IMR-90 (cell line): ENCODE results near the gene CRB1. TPM values are rescaled to one million over a fixed set of nuclear protein-coding genes. Genes with fewer than 3 reads are reported as not detected.

Source experiments
- ATAC-seq: fragments of 200-7000 bp; cut with Tn5 transposase; 2 replicates; pipeline ENCODE4 v1.9.1; 2020; ENCODE audit warnings: low read depth, mild to moderate bottlenecking, moderate library complexity
- BruUV-seq: library from RNA; stranded (reverse); fragments of 400-500 nt; replicated peaks from 2 replicates; lab custom pipeline; 2021; lab: Mats Ljungman, UMichigan
- CTCF ChIA-PET: fragments of 300-600 bp; formaldehyde crosslinking; extraction: SDS; loops from one replicate; lab custom pipeline; 2021; ENCODE audit warnings: antibody characterized with exemption; lab: Yijun Ruan, JAX
- POLR2A ChIA-PET: fragments of 300-600 bp; sonication (Branson Sonifier 250); formaldehyde crosslinking; loops from one replicate; lab custom pipeline; 2022; ENCODE audit warnings: antibody characterized with exemption; ENCODE audit not compliant: unreplicated experiment; lab: Charles Lee
- DNase-seq: peaks from one replicate; pipeline ENCODE4 v3.0.0; 2013
- H2AFZ ChIP-seq: replicated peaks from 2 replicates; pipeline ENCODE3; 2013; ENCODE audit warnings: low read length, mild to moderate bottlenecking; ENCODE audit not compliant: poor library complexity
- H2AK5ac ChIP-seq: 2 replicates; pipeline ENCODE4 v1.6.1; 2013; ENCODE audit warnings: low read depth, low read length, inconsistent platforms
- H2AK9ac ChIP-seq: replicated peaks from 2 replicates; pipeline ENCODE3; 2013; ENCODE audit warnings: mild to moderate bottlenecking, low read depth, low read length, moderate library complexity; ENCODE audit not compliant: poor library complexity
- H2BK120ac ChIP-seq: 2 replicates; pipeline ENCODE4 v1.6.1; 2013; ENCODE audit warnings: low read depth, low read length, inconsistent platforms
- H2BK15ac ChIP-seq: 3 replicates; pipeline ENCODE4 v1.6.1; 2013; ENCODE audit warnings: low read depth, low read length, inconsistent platforms
- H2BK20ac ChIP-seq: 2 replicates; pipeline ENCODE4 v1.6.1; 2013; ENCODE audit warnings: low read depth, mild to moderate bottlenecking, inconsistent platforms, low read length, moderate library complexity
- H2BK5ac ChIP-seq: 2 replicates; pipeline ENCODE4 v1.6.1; 2013; ENCODE audit warnings: mild to moderate bottlenecking, low read depth, low read length, inconsistent platforms; ENCODE audit not compliant: poor library complexity, severe bottlenecking
- H3K14ac ChIP-seq: replicated peaks from 2 replicates; pipeline ENCODE4 v1.6.1; 2013; ENCODE audit warnings: low read depth, low read length, inconsistent platforms
- H3K18ac ChIP-seq: 2 replicates; pipeline ENCODE4 v1.6.1; 2013; ENCODE audit warnings: low read depth, low read length, control low read depth
- H3K23ac ChIP-seq: 2 replicates; pipeline ENCODE4 v1.6.1; 2013; ENCODE audit warnings: low read depth, low read length, inconsistent platforms
- H3K27ac ChIP-seq: 2 replicates; pipeline ENCODE4 v1.5.1; 2013; ENCODE audit warnings: mild to moderate bottlenecking, control low read depth, low read length; ENCODE audit not compliant: insufficient read depth
- H3K27me3 ChIP-seq: 2 replicates; pipeline ENCODE4 v1.6.1; 2013; ENCODE audit warnings: low read length; ENCODE audit not compliant: control insufficient read depth, insufficient read depth
- H3K36me3 ChIP-seq: 2 replicates; pipeline ENCODE4 v1.6.1; 2013; ENCODE audit warnings: low read length, mixed read lengths; ENCODE audit not compliant: control insufficient read depth, insufficient read depth
- H3K4ac ChIP-seq: 2 replicates; pipeline ENCODE4 v1.6.1; 2013; ENCODE audit warnings: low read depth, low read length, inconsistent platforms
- H3K4me1 ChIP-seq: 2 replicates; pipeline ENCODE4 v1.6.1; 2013; ENCODE audit warnings: low read length, mixed read lengths; ENCODE audit not compliant: control insufficient read depth, insufficient read depth
- H3K4me2 ChIP-seq: 2 replicates; pipeline ENCODE4 v1.6.1; 2013; ENCODE audit warnings: low read depth, mild to moderate bottlenecking, control low read depth, low read length, moderate library complexity
- H3K4me3 ChIP-seq: 2 replicates; pipeline ENCODE4 v1.5.1; 2013; ENCODE audit warnings: low read depth, mild to moderate bottlenecking, control low read depth, low read length, moderate library complexity; ENCODE audit not compliant: insufficient read depth
- H3K56ac ChIP-seq: 2 replicates; pipeline ENCODE4 v1.6.1; 2013; ENCODE audit warnings: low read length, inconsistent platforms; ENCODE audit not compliant: insufficient read depth; ENCODE audit errors: extremely low read depth
- H3K79me1 ChIP-seq, 2 experiments: 2 replicates each; pipeline ENCODE4 v1.6.1; 2013; ENCODE audit warnings: low read length in 2 of 2, inconsistent platforms in 1 of 2, low read depth in 1 of 2
- H3K9ac ChIP-seq: 2 replicates; pipeline ENCODE4 v1.6.1; 2013; ENCODE audit warnings: low read depth, low read length, control low read depth
- H3K9me1 ChIP-seq: 2 replicates; pipeline ENCODE4 v1.6.1; 2013; ENCODE audit warnings: low read length, inconsistent platforms; ENCODE audit not compliant: insufficient read depth
- H3K9me3 ChIP-seq: 2 replicates; pipeline ENCODE4 v1.6.1; 2013; ENCODE audit warnings: low read length; ENCODE audit not compliant: control insufficient read depth, insufficient read depth
- H4K20me1 ChIP-seq: 2 replicates; pipeline ENCODE4 v1.6.1; 2013; ENCODE audit warnings: low read length, inconsistent platforms; ENCODE audit not compliant: insufficient read depth
- H4K5ac ChIP-seq: 2 replicates; pipeline ENCODE4 v1.6.1; 2013; ENCODE audit warnings: mild to moderate bottlenecking, low read depth, low read length, control low read depth
- H4K8ac ChIP-seq, 2 experiments: 2 replicates each; pipeline ENCODE4 v1.6.1; 2013; ENCODE audit warnings: low read depth in 2 of 2, low read length in 2 of 2, control low read depth in 1 of 2, inconsistent platforms in 1 of 2
- H4K91ac ChIP-seq: 2 replicates; pipeline ENCODE4 v1.6.1; 2013; ENCODE audit warnings: low read depth, low read length, inconsistent platforms; ENCODE audit not compliant: insufficient read depth
- BHLHE40 ChIP-seq: fragments of 150-350 bp; IDR thresholded peaks from 2 replicates; pipeline ENCODE4 v1.6.1; 2016; ENCODE audit warnings: mild to moderate bottlenecking, low read depth, low read length
- CEBPB ChIP-seq: IDR thresholded peaks from 2 replicates; pipeline ENCODE4 v1.6.1; 2012; ENCODE audit warnings: low read depth, low read length, improper control_type of control experiment
- CHD1 ChIP-seq: IDR thresholded peaks from 2 replicates; pipeline ENCODE4 v1.6.1; 2012; ENCODE audit warnings: low read depth, low read length, improper control_type of control experiment
- ELK1 ChIP-seq: fragments of 150-350 bp; IDR thresholded peaks from 2 replicates; pipeline ENCODE4 v1.6.1; 2016; ENCODE audit warnings: low read depth, mild to moderate bottlenecking, low read length, moderate library complexity, borderline replicate concordance
- FOS ChIP-seq: fragments of 150-350 bp; IDR thresholded peaks from 2 replicates; pipeline ENCODE4 v1.6.1; 2016; ENCODE audit warnings: low read depth, low read length
- MAFK ChIP-seq: IDR thresholded peaks from 2 replicates; pipeline ENCODE4 v1.6.1; 2012; ENCODE audit warnings: low read depth, low read length, improper control_type of control experiment
- MAZ ChIP-seq: IDR thresholded peaks from 2 replicates; pipeline ENCODE4 v1.6.1; 2012; ENCODE audit warnings: low read depth, mild to moderate bottlenecking, low read length, improper control_type of control experiment, moderate library complexity, borderline replicate concordance
- MXI1 ChIP-seq: IDR thresholded peaks from 2 replicates; pipeline ENCODE4 v1.6.1; 2012; ENCODE audit warnings: low read depth, mild to moderate bottlenecking, low read length, moderate library complexity, borderline replicate concordance
- NFE2L2 ChIP-seq: fragments of 150-350 bp; IDR thresholded peaks from 2 replicates; pipeline ENCODE4 v1.6.1; 2016; ENCODE audit warnings: low read depth, mild to moderate bottlenecking, low read length
- POLR2A ChIP-seq: IDR thresholded peaks from 2 replicates; pipeline ENCODE4 v1.6.1; 2012; ENCODE audit warnings: mild to moderate bottlenecking, low read depth, low read length
- RAD21 ChIP-seq: IDR thresholded peaks from 2 replicates; pipeline ENCODE4 v1.6.1; 2012; ENCODE audit warnings: low read length, improper control_type of control experiment
- RCOR1 ChIP-seq: IDR thresholded peaks from 2 replicates; pipeline ENCODE4 v1.6.1; 2012; ENCODE audit warnings: mild to moderate bottlenecking, low read length, improper control_type of control experiment; ENCODE audit not compliant: insufficient replicate concordance
- RFX5 ChIP-seq: IDR thresholded peaks from 2 replicates; pipeline ENCODE4 v1.8.0; 2012; ENCODE audit warnings: low read depth, mild to moderate bottlenecking, low read length, moderate library complexity
- SMC3 ChIP-seq: fragments of 150-350 bp; IDR thresholded peaks from 2 replicates; pipeline ENCODE4 v1.6.1; 2016; ENCODE audit warnings: low read depth, mild to moderate bottlenecking, antibody characterized with exemption, low read length, moderate library complexity
- WGBS, 2 experiments: methylation state at CpG; one replicate each; pipeline versions ENCODE4 v1.1.5 to v1.1.7; 2013; ENCODE audit warnings: missing lambda C conversion rate in 2 of 2; ENCODE audit not compliant: insufficient read length in 1 of 2; ENCODE audit errors: extremely low coverage in 2 of 2; 5-methylcytosine and 5-hydroxymethylcytosine counted together
- dilution Hi-C: fragments of 300-500 bp; cut with HindIII; formaldehyde crosslinking; loops from one replicate; pipeline ENCODE4 v1.14.3; 2018; ENCODE audit warnings: low sequenced_read_pairs; ENCODE audit not compliant: unreplicated experiment
- in situ Hi-C: fragments of 300-500 bp; cut with MboI; formaldehyde crosslinking; loops from 3 replicates; pipeline ENCODE4 v1.14.3; 2019; ENCODE audit warnings: low sequenced_read_pairs, inconsistent platforms, mixed read lengths
- intact Hi-C: fragments of 100-400 bp; cut with micrococcal nuclease; formaldehyde crosslinking; loops from 2 replicates; pipeline ENCODE4 v1.10.0; 2022
- polyA plus RNA-seq, 3 experiments: library from polyadenylated mRNA; depleted of rRNA; stranded (reverse); fragments of >200 nt; gene quantifications; 2 replicates each; pipeline ENCODE4 v1.2.3, GENCODE V29; 2012; ENCODE audit warnings: low replicate concordance in 1 of 3
- total RNA-seq: library from RNA; depleted of rRNA; stranded (reverse); fragments of >200 nt; gene quantifications from 2 replicates; pipeline ENCODE4 v1.2.3, GENCODE V29; 2012
- TF ChIP-seq, protein P1 (sequence below): conservative IDR thresholded peaks from 2 replicates; pipeline ENCODE4 v1.5.1; 2012; ENCODE audit warnings: mild to moderate bottlenecking, low read depth, low read length, improper control_type of control experiment
- TF ChIP-seq, protein P2 (sequence below): fragments of 150-350 bp; IDR thresholded peaks from 2 replicates; pipeline ENCODE4 v1.6.1; 2017; ENCODE audit warnings: mild to moderate bottlenecking, antibody characterized with exemption, low read length, low read depth

Gene CRB1
- total and polyA plus RNA-seq, 2 of the 4 experiments (the other 2 are of a cell fraction): not detected

- no peak overlapping the region for H4K5ac ChIP-seq
- no peak for ATAC-seq
- H2BK20ac ChIP-seq: no peak overlapping the region
- H3K4me1 ChIP-seq: no peaks in the 10 kb centered on the region
- no peak overlapping the region for H2AK9ac ChIP-seq
- no peak for DNase-seq
- H3K23ac ChIP-seq: no peak overlapping the region
- no TSS peak for BruUV-seq
- H3K18ac ChIP-seq: no peak overlapping the region
- in situ Hi-C loops: no loop called here
- no CpG with 5 or more reads among the region's 3 CpGs for WGBS, 2 experiments
- H3K27me3 ChIP-seq: no peaks in the 10 kb centered on the region
- no peaks in the 10 kb centered on the region for H3K9me3 ChIP-seq
- ChIA-PET CTCF (no interaction called here), POLR2A (no interaction called here)
- no peaks in the 10 kb centered on the region for H3K36me3 ChIP-seq
- H2BK120ac ChIP-seq: no peak overlapping the region
- TF ChIP-seq, protein P1, sequence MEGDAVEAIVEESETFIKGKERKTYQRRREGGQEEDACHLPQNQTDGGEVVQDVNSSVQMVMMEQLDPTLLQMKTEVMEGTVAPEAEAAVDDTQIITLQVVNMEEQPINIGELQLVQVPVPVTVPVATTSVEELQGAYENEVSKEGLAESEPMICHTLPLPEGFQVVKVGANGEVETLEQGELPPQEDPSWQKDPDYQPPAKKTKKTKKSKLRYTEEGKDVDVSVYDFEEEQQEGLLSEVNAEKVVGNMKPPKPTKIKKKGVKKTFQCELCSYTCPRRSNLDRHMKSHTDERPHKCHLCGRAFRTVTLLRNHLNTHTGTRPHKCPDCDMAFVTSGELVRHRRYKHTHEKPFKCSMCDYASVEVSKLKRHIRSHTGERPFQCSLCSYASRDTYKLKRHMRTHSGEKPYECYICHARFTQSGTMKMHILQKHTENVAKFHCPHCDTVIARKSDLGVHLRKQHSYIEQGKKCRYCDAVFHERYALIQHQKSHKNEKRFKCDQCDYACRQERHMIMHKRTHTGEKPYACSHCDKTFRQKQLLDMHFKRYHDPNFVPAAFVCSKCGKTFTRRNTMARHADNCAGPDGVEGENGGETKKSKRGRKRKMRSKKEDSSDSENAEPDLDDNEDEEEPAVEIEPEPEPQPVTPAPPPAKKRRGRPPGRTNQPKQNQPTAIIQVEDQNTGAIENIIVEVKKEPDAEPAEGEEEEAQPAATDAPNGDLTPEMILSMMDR: no peak
- TF ChIP-seq RFX5 (no peak), BHLHE40 (no peak), MAZ (no peak), POLR2A (no peak), MXI1 (no peak), ELK1 (no peak), CEBPB (no peak), MAFK (no peak), RCOR1 (no peak), SMC3 (no peak), NFE2L2 (no peak), CHD1 (no peak), RAD21 (no peak), FOS (no peak)
- TF ChIP-seq, protein P2, sequence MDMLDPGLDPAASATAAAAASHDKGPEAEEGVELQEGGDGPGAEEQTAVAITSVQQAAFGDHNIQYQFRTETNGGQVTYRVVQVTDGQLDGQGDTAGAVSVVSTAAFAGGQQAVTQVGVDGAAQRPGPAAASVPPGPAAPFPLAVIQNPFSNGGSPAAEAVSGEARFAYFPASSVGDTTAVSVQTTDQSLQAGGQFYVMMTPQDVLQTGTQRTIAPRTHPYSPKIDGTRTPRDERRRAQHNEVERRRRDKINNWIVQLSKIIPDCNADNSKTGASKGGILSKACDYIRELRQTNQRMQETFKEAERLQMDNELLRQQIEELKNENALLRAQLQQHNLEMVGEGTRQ: no peak
- no peak overlapping the region for H3K14ac ChIP-seq
- H3K56ac ChIP-seq: no peak overlapping the region
- no peak overlapping the region for H4K91ac ChIP-seq
- no peak overlapping the region for H2AFZ ChIP-seq
- no peak overlapping the region for H2AK5ac ChIP-seq
- dilution Hi-C loops: no loop called here
- no peak overlapping the region for H4K8ac ChIP-seq
- no peak overlapping the region for H2BK5ac ChIP-seq
- H3K79me1 ChIP-seq: no peaks in the 10 kb centered on the region
- no peak overlapping the region for H2BK15ac ChIP-seq
- H3K27ac ChIP-seq: no peak overlapping the region
- intact Hi-C loops: no loop called here
- H3K4me2 ChIP-seq: no peak overlapping the region
- no peaks in the 10 kb centered on the region for H3K9me1 ChIP-seq
- H3K9ac ChIP-seq: no peak overlapping the region
- no peak overlapping the region for H3K4me3 ChIP-seq
- no peak overlapping the region for H3K4ac ChIP-seq
- no peaks in the 10 kb centered on the region for H4K20me1 ChIP-seq
Observed at GRCh38 chr1:197307551-197307950, 39.5 kb downstream of the CRB1 start.
